CD1c-positive myeloid dendritic cell (primary cell): ENCODE measurements around the gene FAM170B.

Source experiments
- DNase-seq: peaks from one replicate; pipeline ENCODE4 v3.0.0-alpha.2; 2016; ENCODE audit errors: extremely low spot score

The FAM170B gene

DNA sequence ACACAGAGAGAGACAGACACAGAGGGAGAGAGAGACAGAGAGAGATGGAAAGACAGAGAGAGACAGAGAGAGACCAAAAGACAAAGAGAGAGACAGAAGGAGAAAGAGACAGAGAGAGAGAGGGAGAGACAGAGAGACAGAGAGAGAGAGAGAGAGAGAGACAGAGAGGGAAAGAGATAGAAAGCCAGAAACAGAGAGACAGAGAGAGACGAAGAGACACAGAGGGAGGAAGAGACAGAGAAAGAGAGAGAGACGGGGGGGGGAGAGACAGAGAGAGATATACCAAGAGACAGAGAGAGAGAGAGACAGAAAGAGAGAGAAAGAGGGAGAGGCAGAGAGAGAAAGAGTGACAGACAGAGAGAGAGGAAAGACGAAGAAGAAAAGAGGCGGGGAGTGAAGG lies 28.7 kb downstream of the FAM170B start:
- DNase-seq = no peak

DNA sequence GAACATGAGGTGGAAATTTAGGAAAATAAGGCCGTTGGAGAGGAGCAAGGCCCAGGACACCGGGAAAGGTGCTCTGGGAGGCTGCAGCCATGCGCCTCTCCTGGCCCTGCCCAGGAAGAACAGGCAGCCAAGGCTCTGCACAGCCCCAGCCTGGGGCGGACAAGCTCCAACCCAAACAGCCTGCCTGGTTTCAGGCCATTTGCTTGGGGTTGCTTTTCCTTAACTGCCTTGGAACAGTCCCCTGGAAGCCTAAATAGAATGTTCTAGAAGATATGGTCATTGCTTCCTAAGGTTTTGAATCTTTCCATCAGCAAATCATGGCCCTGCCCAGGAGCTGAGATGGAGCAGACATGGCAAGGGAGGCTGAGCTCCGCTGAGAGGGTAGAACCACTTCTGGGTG lies 29.5 kb downstream of the FAM170B start:
- DNase-seq = no peak

GRCh38 chr10:49103761-49104160 lies 30.1 kb downstream of the FAM170B start:
- DNase-seq = no peak

DNA sequence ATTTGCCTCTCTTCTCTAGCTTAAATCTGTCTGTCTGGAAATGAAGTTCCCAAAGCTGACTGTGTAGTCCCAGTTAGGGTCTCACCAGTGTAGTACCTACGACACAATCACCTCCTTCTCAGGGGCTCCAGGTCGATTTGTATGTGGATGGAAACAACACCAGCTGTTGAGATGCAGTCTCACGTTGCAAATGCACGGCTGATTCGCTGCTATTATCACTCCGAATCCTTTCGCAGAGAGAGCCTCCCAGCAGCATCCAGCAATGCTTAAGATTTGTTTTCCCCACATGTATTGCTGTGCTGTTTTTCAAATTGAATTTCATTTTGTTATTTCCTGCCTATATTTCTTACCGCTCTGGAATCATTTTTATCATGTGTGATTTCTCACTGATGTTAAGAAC lies 34.8 kb downstream of the FAM170B start:
- no peak for DNase-seq

DNA sequence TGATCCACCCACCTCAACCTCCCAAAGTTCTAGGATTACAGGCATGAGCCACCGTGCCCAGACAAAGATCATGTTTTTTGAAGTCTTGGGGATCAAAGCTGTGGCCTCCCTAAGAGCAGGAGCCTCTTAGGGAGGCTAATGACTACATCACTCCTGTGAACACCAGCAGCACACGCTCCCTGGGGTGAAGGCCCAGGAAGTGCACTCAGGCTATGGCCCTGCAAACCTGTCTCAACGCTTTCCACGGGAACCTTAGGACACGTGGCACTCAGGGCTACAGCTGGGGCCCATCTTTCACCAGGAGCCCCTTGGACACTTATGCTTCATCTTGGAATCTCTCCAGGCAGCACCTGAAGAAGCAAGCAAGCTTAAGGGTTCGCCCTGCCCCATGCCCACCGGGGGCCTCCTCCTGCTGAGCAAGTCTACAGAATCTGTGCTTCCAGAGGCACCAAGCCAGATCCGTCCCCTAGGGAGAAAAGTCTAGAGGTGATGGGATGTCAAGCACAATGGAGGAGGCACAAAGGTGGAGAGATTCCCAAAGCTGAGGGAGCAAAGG lies 36.9 kb downstream of the FAM170B start:
- DNase-seq = no peak

DNA sequence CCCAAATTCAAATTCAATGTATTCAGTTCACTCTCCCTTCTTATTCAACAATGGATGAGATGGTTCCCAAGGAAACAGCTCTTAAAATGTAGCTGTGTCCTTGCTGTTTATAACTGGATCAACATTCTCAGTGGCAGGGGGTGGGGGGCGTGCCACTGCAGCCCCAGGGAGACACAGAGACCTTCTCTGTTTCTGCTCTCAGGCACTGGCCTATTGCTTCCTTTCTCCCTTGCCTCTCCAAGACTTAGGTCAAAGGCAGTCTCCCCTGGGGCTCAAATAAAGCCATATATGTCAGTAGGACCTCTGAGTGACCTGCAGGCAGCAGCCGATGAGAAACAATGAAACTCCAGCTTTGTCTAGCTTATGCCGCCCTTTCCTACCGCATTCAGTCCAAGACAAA lies 39.2 kb downstream of the FAM170B start:
- DNase-seq = no peak

DNA sequence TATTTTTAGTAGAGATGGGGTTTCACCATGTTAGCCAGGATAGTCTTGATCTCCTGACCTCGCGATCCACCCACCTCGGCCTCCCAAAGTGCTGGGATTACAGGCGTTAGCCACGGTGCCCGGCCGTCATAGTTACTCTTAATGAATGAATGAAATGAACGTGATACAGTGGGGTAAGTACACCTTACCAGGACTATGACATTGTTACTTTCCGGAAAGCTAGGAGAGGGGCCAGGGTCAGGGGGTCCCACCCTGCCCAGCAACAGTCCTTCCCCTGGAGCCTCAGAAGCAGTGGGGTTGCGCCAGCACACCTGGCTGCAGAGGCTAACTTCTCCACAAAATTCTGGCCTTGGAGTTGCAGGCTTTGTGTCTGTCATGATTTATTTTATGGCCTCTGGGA lies 39.9 kb downstream of the FAM170B start:
- DNase-seq = no peak

GRCh38 chr10:49092477-49092876 lies 41.3 kb downstream of the FAM170B start:
- DNase-seq = no peak

DNA sequence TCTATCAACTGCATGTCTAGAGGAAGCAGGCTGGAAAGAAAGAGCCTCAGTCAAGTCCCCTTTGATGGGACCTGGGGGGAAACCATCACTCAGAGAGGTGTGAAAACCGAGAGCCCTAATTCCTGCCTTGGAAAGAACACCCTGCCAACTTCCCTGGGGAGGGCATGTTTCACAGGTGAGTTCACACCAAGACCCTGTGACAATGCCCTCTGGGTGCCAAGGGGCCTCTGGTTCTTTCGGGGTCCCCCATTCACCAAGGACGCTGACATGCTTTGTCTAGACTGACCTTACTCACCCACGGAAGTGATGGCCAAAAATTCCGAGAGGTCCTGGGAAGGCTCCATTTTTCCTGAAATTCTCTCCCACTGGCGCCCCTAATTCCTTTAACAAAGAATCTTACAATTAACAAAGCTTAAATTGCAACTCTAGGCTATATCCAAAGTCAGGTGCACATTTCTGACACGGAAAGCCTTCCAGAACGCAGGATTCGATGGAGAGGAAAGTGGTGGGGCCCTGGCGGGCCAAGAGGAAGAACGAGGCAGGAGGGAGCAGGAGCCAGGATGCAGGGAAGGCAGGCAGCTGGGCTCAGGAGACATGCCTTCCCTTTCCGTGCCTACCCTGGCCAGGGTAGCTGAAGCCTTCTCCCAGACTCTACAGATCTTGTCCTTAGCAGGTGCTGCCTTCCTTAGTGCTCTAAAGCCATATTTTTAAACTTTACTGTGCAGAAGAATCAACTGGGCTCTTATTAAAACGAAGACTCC lies 42.2 kb downstream of the FAM170B start:
- no peak for DNase-seq

DNA sequence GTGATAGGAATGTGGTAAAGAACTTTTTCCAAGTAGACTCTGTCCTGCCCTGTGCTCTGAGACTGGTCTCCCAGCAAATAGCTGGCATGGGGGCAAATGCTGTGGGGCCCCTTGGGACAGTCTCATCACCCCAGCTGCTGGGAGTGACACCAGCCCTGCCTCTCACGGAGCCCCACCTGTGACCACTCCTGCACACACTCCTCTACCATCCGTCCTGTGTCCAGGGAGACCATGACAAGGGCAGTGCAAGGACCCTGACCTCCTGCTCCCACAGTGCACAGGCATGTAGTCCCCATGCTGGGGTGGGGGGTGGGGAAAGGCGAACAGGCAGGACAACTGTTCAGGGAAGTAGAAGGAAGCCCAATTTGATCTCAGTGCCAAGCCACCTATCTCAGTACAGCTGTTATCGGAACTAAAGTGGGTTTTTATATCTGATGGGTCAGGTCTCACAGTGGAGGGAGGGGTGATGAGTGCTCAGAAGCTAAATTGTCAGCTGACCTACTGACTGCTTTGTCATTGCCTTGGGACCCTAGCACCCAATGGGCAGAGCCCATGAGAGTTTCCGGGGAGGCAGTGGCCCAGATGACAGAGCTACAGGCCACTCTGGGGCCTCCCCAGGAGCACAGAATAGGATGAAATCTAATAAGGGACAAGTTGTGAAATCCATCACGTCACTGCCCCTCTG lies 43.0 kb downstream of the FAM170B start:
- DNase-seq = no peak

DNA sequence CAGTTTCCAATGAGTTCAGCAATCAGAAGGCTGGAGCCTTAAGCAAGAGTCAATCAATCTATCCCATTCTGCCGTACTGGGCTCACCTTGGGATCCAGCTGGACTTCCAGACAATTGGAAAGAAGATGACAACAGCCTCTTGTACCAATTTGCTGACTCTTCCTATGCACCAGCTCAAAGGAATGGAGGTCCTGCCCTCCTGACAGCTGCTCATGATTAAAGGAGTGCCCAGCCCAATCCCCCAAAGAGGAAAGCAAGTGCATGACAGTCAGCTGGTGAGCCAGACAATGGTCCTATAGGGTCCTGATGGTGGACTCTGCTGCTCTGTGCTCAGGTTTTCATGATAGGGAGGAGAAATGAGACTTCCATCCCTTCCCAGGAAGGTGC lies 43.6 kb downstream of the FAM170B start:
- no peak for DNase-seq

- DNase-seq = no peak
Measured at GRCh38 chr10:49089557-49090188, 44.1 kb downstream of the FAM170B start.

GRCh38 chr10:49089152-49089551 lies 44.7 kb downstream of the FAM170B start:
- DNase-seq = no peak

- no peak for DNase-seq
Measured at GRCh38 chr10:49086889-49087288, 46.9 kb downstream of the FAM170B start.

- DNase-seq = no peak
Measured at GRCh38 chr10:49083261-49083660, 50.6 kb downstream of the FAM170B start.

- DNase-seq = no peak
Measured at GRCh38 chr10:49082766-49083165, 51.1 kb downstream of the FAM170B start.

GRCh38 chr10:49081547-49082275 lies 52.1 kb downstream of the FAM170B start:
- DNase-seq = no peak
